ENCODE results near the gene SLC9A9. TPM values are rescaled to one million over a fixed set of nuclear protein-coding genes. Genes with fewer than 3 reads are reported as not detected.

The SLC9A9 gene
- total RNA-seq, 3 donors from 2014 or later = 6.2 to 17.3 (median 7.8) TPM

GRCh38 chr3:143252931-143253330, 595.3 kb downstream of the SLC9A9 start:
- TF ChIP-seq, protein P1, sequence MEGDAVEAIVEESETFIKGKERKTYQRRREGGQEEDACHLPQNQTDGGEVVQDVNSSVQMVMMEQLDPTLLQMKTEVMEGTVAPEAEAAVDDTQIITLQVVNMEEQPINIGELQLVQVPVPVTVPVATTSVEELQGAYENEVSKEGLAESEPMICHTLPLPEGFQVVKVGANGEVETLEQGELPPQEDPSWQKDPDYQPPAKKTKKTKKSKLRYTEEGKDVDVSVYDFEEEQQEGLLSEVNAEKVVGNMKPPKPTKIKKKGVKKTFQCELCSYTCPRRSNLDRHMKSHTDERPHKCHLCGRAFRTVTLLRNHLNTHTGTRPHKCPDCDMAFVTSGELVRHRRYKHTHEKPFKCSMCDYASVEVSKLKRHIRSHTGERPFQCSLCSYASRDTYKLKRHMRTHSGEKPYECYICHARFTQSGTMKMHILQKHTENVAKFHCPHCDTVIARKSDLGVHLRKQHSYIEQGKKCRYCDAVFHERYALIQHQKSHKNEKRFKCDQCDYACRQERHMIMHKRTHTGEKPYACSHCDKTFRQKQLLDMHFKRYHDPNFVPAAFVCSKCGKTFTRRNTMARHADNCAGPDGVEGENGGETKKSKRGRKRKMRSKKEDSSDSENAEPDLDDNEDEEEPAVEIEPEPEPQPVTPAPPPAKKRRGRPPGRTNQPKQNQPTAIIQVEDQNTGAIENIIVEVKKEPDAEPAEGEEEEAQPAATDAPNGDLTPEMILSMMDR (IDR thresholded peaks at IDR 0.05) = no peak
- TF ChIP-seq POLR2A (IDR thresholded peaks at IDR 0.05) (no peak), POLR2AphosphoS5 (IDR thresholded peaks at IDR 0.05) (no peak)
- no peaks in the 10 kb centered on the region for H3K9me3 ChIP-seq
- H3K4me1 ChIP-seq = no peaks in the 10 kb centered on the region
- no peak for DNase-seq (ENCODE audit: low spot score in 2 of 2)
- H3K27me3 ChIP-seq = no peaks in the 10 kb centered on the region
- H3K27ac ChIP-seq = no peak overlapping the region
- no peak overlapping the region for H3K4me3 ChIP-seq
- H3K36me3 ChIP-seq = no peaks in the 10 kb centered on the region
- intact Hi-C loops (cut with DNase I; ENCODE audit: low total_unique reads) = no loop called here

DNA sequence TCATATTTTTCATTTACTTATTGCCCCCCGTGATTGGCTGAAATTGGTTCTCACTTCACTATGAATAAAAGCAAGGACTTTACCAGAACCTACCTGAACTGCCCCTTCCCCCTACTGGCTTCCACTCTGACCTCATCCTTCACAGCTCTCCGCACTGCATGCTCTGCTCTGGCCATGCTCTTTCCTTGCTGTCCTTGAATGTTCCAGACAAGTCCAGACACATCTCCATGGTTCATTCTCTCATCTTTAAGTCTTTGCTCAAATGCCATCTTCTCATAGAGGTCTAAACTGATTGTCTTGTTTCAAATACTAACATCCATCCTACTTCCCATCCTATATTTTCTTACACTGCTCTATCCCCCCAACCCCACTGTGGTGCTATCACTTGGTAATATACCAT, 599.3 kb downstream of the SLC9A9 start:
- H3K4me1 ChIP-seq = no peaks in the 10 kb centered on the region
- no peaks in the 10 kb centered on the region for H3K36me3 ChIP-seq
- intact Hi-C loops (cut with DNase I; ENCODE audit: low total_unique reads) = no loop called here
- no peak overlapping the region for H3K27ac ChIP-seq
- H3K27me3 ChIP-seq = no peaks in the 10 kb centered on the region
- TF ChIP-seq POLR2A (IDR thresholded peaks at IDR 0.05) (no peak), POLR2AphosphoS5 (IDR thresholded peaks at IDR 0.05) (no peak)
- TF ChIP-seq, protein P1 (IDR thresholded peaks at IDR 0.05) = no peak
- no peak for DNase-seq (ENCODE audit: low spot score in 2 of 2)
- no peak overlapping the region for H3K4me3 ChIP-seq
- no peaks in the 10 kb centered on the region for H3K9me3 ChIP-seq

DNA sequence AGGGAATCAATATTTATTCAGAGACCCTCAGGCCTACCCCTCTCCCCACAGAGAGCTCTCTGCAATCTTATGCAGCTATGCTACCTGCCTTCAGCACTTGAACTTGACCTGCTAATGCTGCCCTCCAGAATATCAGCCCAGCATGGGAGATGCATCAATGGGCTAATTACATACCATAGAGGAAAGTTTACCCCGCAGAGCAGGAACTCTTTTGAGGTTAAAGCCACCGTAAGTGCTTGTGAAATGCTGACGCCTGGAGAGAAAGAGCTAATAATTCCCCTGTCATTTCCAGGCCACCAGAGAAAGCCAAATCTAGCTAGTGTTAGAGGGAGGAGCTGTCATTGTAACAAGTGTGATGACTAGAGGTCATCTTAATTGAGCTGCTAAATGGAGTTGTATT, 601.2 kb downstream of the SLC9A9 start:
- Histone ChIP-seq H3K9me3 (no peaks in the 10 kb centered on the region), H3K4me3 (no peak overlapping the region), H3K27ac (no peak overlapping the region), H3K27me3 (no peaks in the 10 kb centered on the region), H3K4me1 (no peaks in the 10 kb centered on the region), H3K36me3 (no peaks in the 10 kb centered on the region)
- TF ChIP-seq POLR2A (IDR thresholded peaks at IDR 0.05) (no peak), POLR2AphosphoS5 (IDR thresholded peaks at IDR 0.05) (no peak)
- TF ChIP-seq, protein P1 (IDR thresholded peaks at IDR 0.05) = no peak
- no peak for DNase-seq (ENCODE audit: low spot score in 2 of 2)
- intact Hi-C loops (cut with DNase I; ENCODE audit: low total_unique reads) = no loop called here

GRCh38 chr3:143245692-143246091, 602.6 kb downstream of the SLC9A9 start:
- TF ChIP-seq, protein P1 (IDR thresholded peaks at IDR 0.05) = no peak
- no peak for TF ChIP-seq POLR2A (IDR thresholded peaks at IDR 0.05)
- TF ChIP-seq POLR2AphosphoS5 (IDR thresholded peaks at IDR 0.05) = no peak
- intact Hi-C loops (cut with DNase I; ENCODE audit: low total_unique reads) = no loop called here
- H3K4me1 ChIP-seq = no peaks in the 10 kb centered on the region
- no peaks in the 10 kb centered on the region for H3K36me3 ChIP-seq
- no peaks in the 10 kb centered on the region for H3K9me3 ChIP-seq
- H3K27me3 ChIP-seq = no peaks in the 10 kb centered on the region
- no peak overlapping the region for H3K4me3 ChIP-seq
- no peak overlapping the region for H3K27ac ChIP-seq
- no peak for DNase-seq (ENCODE audit: low spot score in 2 of 2)

DNA sequence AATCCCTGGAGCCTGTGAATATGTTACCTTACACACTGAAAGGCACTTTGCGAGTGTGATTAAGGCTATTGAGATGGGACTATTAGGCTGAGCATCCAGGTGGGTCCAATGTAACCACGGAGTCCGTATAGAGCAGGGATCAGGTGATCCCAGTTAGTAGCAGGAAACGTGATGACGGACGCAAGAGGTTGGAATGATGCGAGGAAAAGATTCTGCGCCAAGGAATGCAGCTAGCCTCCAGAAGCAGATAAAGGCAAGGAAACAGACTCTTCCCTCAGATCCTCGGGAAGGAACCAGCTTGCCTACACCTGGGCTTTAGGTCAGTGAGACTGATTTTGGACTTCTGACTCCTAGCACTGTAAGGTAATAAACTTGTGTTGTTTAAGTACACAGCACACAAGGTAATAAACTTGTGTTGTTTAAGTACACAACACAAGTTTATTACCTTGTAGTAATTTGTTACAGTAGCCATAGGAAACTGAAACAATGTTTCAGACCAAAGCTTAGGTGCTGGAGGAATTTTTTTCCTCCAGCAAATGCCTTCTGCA, 603.7 kb downstream of the SLC9A9 start:
- TF ChIP-seq, protein P1 (IDR thresholded peaks at IDR 0.05) = no peak
- TF ChIP-seq POLR2AphosphoS5 (IDR thresholded peaks at IDR 0.05) = no peak
- no peak for TF ChIP-seq POLR2A (IDR thresholded peaks at IDR 0.05)
- DNase-seq (ENCODE audit: low spot score in 2 of 2) = no peak
- H3K27me3 ChIP-seq = no peaks in the 10 kb centered on the region

More for the DNA sequence above, 603.7 kb downstream of the SLC9A9 start:
- no peaks in the 10 kb centered on the region for H3K9me3 ChIP-seq
- no peak overlapping the region for H3K27ac ChIP-seq
- H3K4me1 ChIP-seq = no peaks in the 10 kb centered on the region
- intact Hi-C loops (cut with DNase I; ENCODE audit: low total_unique reads) = no loop called here
- no peak overlapping the region for H3K4me3 ChIP-seq
- H3K36me3 ChIP-seq = no peaks in the 10 kb centered on the region

Data from breast epithelium (tissue), 4 donors.